K562 (cell line): ENCODE measurements around the gene TREH. TPM values are rescaled to one million over a fixed set of nuclear protein-coding genes. Genes with fewer than 3 reads are reported as not detected.
A peak's percentile ranks its signal among the peaks of the same experiment; 100 is the strongest.

Source experiments
- CBX3 ChIP-seq, 2 experiments: IDR thresholded peaks; 1 replicate in 1 of 2; 2 replicates in 1 of 2; pipeline ENCODE4 v1.6.1; 2012; ENCODE audit warnings: inconsistent platforms in 2 of 2, low read length in 2 of 2, borderline replicate concordance in 1 of 2, control low read depth in 1 of 2
- DLX4 ChIP-seq: fragments of 250-450 bp; sonication (Bioruptor Pico); IDR thresholded peaks from 2 replicates; pipeline ENCODE4 v1.6.1; 2021; ENCODE audit warnings: mild to moderate bottlenecking
- FOXP1 ChIP-seq: sonication (generic); formaldehyde crosslinking; IDR thresholded peaks from 2 replicates; pipeline ENCODE4 v1.8.0; 2022; ENCODE audit warnings: mild to moderate bottlenecking, missing genetic modification reagents
- HIVEP1 ChIP-seq: fragments of 250-450 bp; sonication (Bioruptor Pico); IDR thresholded peaks from 2 replicates; pipeline ENCODE4 v1.4.0; 2020; ENCODE audit warnings: mild to moderate bottlenecking
- MED1 ChIP-seq: sonication (generic); formaldehyde crosslinking; IDR thresholded peaks from 2 replicates; pipeline ENCODE4 v1.8.1; 2023; ENCODE audit warnings: missing genetic modification reagents, borderline replicate concordance
- NBN ChIP-seq: fragments of 450-650 bp; IDR thresholded peaks from 2 replicates; pipeline ENCODE4 v1.6.1; 2016; ENCODE audit warnings: low read depth, mild to moderate bottlenecking
- NFXL1 ChIP-seq: fragments of 450-650 bp; formaldehyde crosslinking; IDR thresholded peaks from 2 replicates; pipeline ENCODE4 v1.4.0; 2021; ENCODE audit warnings: mild to moderate bottlenecking
- NFYB ChIP-seq: IDR thresholded peaks from 2 replicates; pipeline ENCODE4 v1.6.1; 2011; ENCODE audit warnings: mild to moderate bottlenecking, moderate library complexity; ENCODE audit not compliant: insufficient read length; ENCODE audit errors: extremely low read depth
- PHB2 ChIP-seq: fragments of 450-650 bp; IDR thresholded peaks from 2 replicates; pipeline ENCODE4 v1.6.1; 2017; ENCODE audit warnings: low read depth
- RBM15 ChIP-seq: fragments of 200-400 bp; formaldehyde crosslinking; IDR thresholded peaks from 2 replicates; pipeline ENCODE4 v1.6.1; 2018; ENCODE audit warnings: mild to moderate bottlenecking, low read length, moderate library complexity; ENCODE audit not compliant: insufficient read depth
- RCOR1 ChIP-seq, 2 experiments: IDR thresholded peaks; 2 replicates each; pipeline ENCODE4 v1.6.1; 2012; ENCODE audit warnings: low read depth in 2 of 2, low read length in 2 of 2, borderline replicate concordance in 1 of 2, improper control_type of control experiment in 1 of 2
- ZNF354B ChIP-seq: fragments of 250-450 bp; sonication (Bioruptor Pico); IDR thresholded peaks from 2 replicates; pipeline ENCODE4 v1.4.0; 2020
- ZNF518B ChIP-seq: fragments of 250-450 bp; sonication (Bioruptor Pico); IDR thresholded peaks from 2 replicates; pipeline ENCODE4 v1.5.0; 2021; ENCODE audit warnings: mild to moderate bottlenecking, moderate library complexity
- ZNF592 ChIP-seq: fragments of 450-650 bp; IDR thresholded peaks from 2 replicates; pipeline ENCODE4 v1.6.1; 2017; ENCODE audit warnings: antibody characterized with exemption, mild to moderate bottlenecking
- ZNF695 ChIP-seq: fragments of 450-650 bp; formaldehyde crosslinking; IDR thresholded peaks from 2 replicates; pipeline ENCODE4 v1.4.0; 2020; ENCODE audit warnings: mild to moderate bottlenecking, moderate library complexity
- ZNF696 ChIP-seq: fragments of 250-450 bp; sonication (Bioruptor Pico); conservative IDR thresholded peaks from 2 replicates; pipeline ENCODE4 v1.4.0; 2020; ENCODE audit warnings: mild to moderate bottlenecking, moderate library complexity
- ZZZ3 ChIP-seq: fragments of 450-650 bp; IDR thresholded peaks from 2 replicates; pipeline ENCODE4 v1.6.1; 2016; ENCODE audit warnings: antibody characterized with exemption, mild to moderate bottlenecking, moderate library complexity
- polyA plus RNA-seq, 8 experiments: library from polyadenylated mRNA; depleted of rRNA in 4 of 8; stranded (reverse) in 5 of 8; unstranded in 3 of 8; fragments of >200 nt; fragmentation: Nextera tagmentation in 2 of 8; fragmentation: Illumina TruSeq in 1 of 8; extraction: Ambion mirVana in 2 of 8; extraction: Trizol in 1 of 8; gene quantifications; 2 replicates each; pipeline versions ENCODE4 v1.2.1 to v1.2.3, GENCODE V29; 2011 to 2014; ENCODE audit warnings: inconsistent platforms in 1 of 8, missing spikeins in 1 of 8
- total RNA-seq, 7 experiments: library from RNA; depleted of rRNA in 6 of 7; stranded (reverse); fragments of >200 nt in 6 of 7; fragmentation: Illumina TruSeq in 2 of 7; extraction: Trizol in 2 of 7; gene quantifications; 2 replicates each; pipeline versions ENCODE4 v1.2.1 to v1.2.3, GENCODE V29; 2011 to 2021; ENCODE audit warnings: low replicate concordance in 1 of 7
- TF ChIP-seq, protein P1 (sequence below): fragments of 450-650 bp; IDR thresholded peaks from 2 replicates; pipeline ENCODE4 v1.6.1; 2016; ENCODE audit warnings: antibody characterized with exemption

Gene TREH
- total and polyA plus RNA-seq, 9 of the 15 experiments (the other 6 are each of a cell fraction or from before 2014, with no cell fraction given) = 0.09 to 0.20 (median 0.11) TPM; not detected in 6

DNA sequence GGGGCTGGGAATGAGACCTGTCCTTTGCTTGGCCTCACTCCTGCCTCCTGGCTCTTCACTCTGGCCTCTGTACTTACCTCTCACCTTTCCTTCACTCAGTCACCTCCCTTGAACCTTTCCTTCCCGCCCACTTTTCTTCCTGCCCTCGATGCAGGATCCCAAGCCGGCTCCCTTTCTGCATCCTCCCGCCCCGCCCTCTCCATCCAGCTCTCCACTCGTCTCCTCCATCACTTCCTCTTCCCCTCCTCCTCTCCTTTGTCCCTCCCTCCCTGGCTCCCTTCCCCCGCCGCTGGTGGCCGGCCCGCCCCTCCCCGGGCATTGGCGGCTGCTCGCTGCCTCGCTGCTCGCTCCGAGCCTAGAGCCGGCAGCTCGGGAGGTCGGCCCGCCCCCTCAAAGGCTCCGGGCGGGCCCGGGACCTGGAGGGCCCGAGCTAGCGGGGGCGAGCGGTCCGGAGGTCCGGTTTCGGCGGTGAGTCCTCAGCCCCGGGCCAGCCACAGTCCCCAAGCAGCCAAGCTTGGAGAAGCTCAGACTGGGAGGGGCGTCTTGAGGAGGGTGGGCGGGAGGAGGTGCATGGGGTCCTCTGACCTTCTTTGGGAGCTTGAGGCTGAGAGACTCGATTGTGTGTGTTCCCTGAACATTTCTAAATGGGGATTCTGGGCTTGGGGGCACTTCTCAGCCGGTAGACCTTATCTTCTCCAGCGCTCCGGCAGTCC is 58.2 kb downstream of the TREH start (continued):
- TF ChIP-seq ZNF592 = no peak
- TF ChIP-seq, protein P1, sequence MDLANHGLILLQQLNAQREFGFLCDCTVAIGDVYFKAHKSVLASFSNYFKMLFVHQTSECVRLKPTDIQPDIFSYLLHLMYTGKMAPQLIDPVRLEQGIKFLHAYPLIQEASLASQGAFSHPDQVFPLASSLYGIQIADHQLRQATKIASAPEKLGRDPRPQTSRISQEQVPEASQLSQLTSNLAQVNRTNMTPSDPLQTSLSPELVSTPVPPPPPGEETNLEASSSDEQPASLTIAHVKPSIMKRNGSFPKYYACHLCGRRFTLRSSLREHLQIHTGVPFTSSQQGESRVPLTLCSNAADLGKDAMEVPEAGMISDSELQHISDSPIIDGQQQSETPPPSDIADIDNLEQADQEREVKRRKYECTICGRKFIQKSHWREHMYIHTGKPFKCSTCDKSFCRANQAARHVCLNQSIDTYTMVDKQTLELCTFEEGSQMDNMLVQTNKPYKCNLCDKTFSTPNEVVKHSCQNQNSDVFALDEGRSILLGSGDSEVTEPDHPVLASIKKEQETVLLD = peak; percentile 19; the same call in 1 of the 2 replicates
- TF ChIP-seq PHB2 = no peak; the same call in 1 of the 2 replicates
- no peak for TF ChIP-seq MED1 (CRISPR knock-in tag)
- TF ChIP-seq NBN = peak; percentile 78; the same call in 1 of the 2 replicates
- no peak for TF ChIP-seq RBM15
- TF ChIP-seq HIVEP1 (CRISPR knock-in tag) = no peak
- TF ChIP-seq ZNF518B (CRISPR knock-in tag) = no peak
- TF ChIP-seq DLX4 = no peak
- no peak for TF ChIP-seq NFYB
- TF ChIP-seq CBX3 (IDR thresholded peaks at IDR 0.05; ENCODE audit: borderline replicate concordance in 1 of 2, low read length in 2 of 2) = no peak
- TF ChIP-seq ZNF695 (CRISPR knock-in tag) = no peak
- no peak for TF ChIP-seq ZNF696 (CRISPR knock-in tag)
- TF ChIP-seq ZNF354B (CRISPR knock-in tag) = no peak
- TF ChIP-seq RCOR1 (IDR thresholded peaks at IDR 0.05; ENCODE audit: borderline replicate concordance in 1 of 2, low read depth in 2 of 2, low read length in 2 of 2) = peak in 1 of 2 experiments; percentile 83; a peak in 3 of 4 replicates
- TF ChIP-seq FOXP1 (CRISPR knock-in tag) = no peak
- TF ChIP-seq NFXL1 (CRISPR knock-in tag) = no peak
- TF ChIP-seq ZZZ3 = no peak
